Measurements from ENCODE around the gene CPSF3.

The CPSF3 gene

DNA sequence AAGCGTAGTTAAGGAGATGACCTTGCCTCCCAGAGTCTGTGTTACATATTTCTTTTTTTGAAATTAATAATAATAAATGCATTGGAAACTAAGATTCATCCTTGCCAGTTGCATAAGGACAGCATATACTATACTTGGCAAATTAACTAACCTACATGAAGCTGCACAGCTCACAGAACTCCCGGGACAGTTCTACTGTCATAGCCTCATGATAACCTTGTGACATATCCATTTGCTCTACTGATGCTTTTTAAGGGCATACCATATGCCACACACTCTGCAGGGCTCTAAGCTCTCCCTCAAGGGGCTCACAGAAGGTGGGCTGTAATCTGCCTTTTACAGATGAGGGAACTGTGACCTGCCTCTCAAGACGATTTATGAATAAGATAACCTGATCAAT is 3.9 kb upstream of the CPSF3 start:
- TF ChIP-seq, protein P1, sequence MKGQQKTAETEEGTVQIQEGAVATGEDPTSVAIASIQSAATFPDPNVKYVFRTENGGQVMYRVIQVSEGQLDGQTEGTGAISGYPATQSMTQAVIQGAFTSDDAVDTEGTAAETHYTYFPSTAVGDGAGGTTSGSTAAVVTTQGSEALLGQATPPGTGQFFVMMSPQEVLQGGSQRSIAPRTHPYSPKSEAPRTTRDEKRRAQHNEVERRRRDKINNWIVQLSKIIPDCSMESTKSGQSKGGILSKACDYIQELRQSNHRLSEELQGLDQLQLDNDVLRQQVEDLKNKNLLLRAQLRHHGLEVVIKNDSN (IDR thresholded peaks at IDR 0.05), result no peak
- TF ChIP-seq NFIC (IDR thresholded peaks at IDR 0.05) (no peak), CREB1 (IDR thresholded peaks at IDR 0.05; ENCODE audit: low read depth) (no peak)

DNA sequence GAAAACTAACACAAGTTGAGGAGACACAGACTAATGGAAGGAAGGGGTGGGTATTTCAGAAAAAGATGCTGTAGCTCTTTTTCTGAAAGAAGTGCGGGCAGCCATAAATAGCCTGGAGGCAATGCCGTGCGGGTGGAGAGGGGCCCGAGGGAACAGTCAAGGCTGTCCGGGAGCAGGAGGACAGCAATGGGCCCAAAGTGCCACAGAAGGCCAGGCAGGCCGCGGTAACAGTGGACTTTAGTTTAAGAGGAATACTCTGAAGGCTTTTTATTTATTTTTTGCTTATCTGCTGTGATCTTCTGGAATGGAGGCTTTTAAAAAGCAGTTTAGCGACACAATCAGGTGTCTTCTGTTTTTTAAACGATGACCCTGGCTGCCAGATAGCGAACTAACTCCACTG is 3.0 kb upstream of the CPSF3 start:
- TF ChIP-seq FOXM1 (IDR thresholded peaks at IDR 0.05; ENCODE audit: borderline replicate concordance, low read depth), result no peak
- TF ChIP-seq RAD21 (IDR thresholded peaks at IDR 0.05; ENCODE audit: low read depth), result no peak
- no peak for TF ChIP-seq YY1 (IDR thresholded peaks at IDR 0.05; ENCODE audit: low read depth)
- no peak for TF ChIP-seq TCF12 (IDR thresholded peaks at IDR 0.05; ENCODE audit: low read depth)
- TF ChIP-seq, protein P2, sequence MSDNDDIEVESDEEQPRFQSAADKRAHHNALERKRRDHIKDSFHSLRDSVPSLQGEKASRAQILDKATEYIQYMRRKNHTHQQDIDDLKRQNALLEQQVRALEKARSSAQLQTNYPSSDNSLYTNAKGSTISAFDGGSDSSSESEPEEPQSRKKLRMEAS (IDR thresholded peaks at IDR 0.05), result no peak
- TF ChIP-seq ZBTB7A (IDR thresholded peaks at IDR 0.05; ENCODE audit: low read depth), result no peak
- TF ChIP-seq, protein P3, sequence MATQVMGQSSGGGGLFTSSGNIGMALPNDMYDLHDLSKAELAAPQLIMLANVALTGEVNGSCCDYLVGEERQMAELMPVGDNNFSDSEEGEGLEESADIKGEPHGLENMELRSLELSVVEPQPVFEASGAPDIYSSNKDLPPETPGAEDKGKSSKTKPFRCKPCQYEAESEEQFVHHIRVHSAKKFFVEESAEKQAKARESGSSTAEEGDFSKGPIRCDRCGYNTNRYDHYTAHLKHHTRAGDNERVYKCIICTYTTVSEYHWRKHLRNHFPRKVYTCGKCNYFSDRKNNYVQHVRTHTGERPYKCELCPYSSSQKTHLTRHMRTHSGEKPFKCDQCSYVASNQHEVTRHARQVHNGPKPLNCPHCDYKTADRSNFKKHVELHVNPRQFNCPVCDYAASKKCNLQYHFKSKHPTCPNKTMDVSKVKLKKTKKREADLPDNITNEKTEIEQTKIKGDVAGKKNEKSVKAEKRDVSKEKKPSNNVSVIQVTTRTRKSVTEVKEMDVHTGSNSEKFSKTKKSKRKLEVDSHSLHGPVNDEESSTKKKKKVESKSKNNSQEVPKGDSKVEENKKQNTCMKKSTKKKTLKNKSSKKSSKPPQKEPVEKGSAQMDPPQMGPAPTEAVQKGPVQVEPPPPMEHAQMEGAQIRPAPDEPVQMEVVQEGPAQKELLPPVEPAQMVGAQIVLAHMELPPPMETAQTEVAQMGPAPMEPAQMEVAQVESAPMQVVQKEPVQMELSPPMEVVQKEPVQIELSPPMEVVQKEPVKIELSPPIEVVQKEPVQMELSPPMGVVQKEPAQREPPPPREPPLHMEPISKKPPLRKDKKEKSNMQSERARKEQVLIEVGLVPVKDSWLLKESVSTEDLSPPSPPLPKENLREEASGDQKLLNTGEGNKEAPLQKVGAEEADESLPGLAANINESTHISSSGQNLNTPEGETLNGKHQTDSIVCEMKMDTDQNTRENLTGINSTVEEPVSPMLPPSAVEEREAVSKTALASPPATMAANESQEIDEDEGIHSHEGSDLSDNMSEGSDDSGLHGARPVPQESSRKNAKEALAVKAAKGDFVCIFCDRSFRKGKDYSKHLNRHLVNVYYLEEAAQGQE (IDR thresholded peaks at IDR 0.05; ENCODE audit: low read depth), result no peak
- TF ChIP-seq EP300 (IDR thresholded peaks at IDR 0.05; ENCODE audit: borderline replicate concordance), result no peak
- TF ChIP-seq CEBPB (IDR thresholded peaks at IDR 0.05), result no peak
- no peak for TF ChIP-seq TEAD4 (IDR thresholded peaks at IDR 0.05)
- TF ChIP-seq NFIC (IDR thresholded peaks at IDR 0.05), result no peak
- TF ChIP-seq CREB1 (IDR thresholded peaks at IDR 0.05; ENCODE audit: low read depth), result no peak
- TF ChIP-seq EGR1 (IDR thresholded peaks at IDR 0.05), result no peak
- TF ChIP-seq, protein P1 (IDR thresholded peaks at IDR 0.05), result no peak
- no peak for TF ChIP-seq TAF1 (IDR thresholded peaks at IDR 0.05; ENCODE audit: low read depth)

DNA sequence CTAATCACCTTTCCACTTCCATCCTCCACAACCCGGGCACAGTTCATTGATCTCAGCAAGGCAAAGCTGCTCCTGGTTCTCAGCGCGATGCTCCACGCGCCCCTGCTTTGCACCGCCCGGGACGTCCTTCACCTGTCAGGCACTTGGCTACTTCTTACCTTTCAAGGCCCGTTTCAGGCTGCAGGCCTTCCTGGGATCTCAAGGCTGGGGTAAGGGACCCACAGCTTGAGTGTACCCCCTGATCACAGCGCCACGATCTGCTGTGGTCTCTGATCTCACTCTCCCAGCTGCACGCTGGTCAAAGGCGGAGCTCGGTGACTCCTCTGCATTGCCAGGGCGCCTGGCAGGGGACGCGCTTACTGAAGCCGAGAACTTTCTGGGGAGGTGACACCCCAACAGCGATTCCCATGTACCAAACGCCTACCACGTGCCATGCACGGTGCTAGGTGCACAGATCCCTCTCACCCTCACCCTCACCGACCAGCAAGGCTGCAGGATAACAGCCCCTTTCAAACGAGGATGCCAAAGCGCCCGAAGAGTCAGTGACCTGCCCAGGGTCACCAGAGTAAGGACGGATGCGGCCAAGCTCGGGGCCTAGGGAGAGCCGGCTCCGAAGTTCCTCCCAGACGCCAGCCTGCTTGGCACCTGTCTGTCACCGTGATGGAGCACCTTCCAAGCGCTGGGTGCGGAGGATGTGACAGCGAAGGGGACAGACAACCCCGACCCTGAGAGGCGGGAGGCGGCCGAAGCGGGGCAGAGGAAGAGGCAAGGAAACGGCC is 944 bp upstream of the CPSF3 start:
- TF ChIP-seq FOXM1 (IDR thresholded peaks at IDR 0.05; ENCODE audit: borderline replicate concordance, low read depth), result no peak
- no peak for TF ChIP-seq CREB1 (IDR thresholded peaks at IDR 0.05; ENCODE audit: low read depth)
- TF ChIP-seq YY1 (IDR thresholded peaks at IDR 0.05; ENCODE audit: low read depth), result no peak
- TF ChIP-seq TEAD4 (IDR thresholded peaks at IDR 0.05), result no peak
- TF ChIP-seq, protein P2 (IDR thresholded peaks at IDR 0.05), result peak; percentile 64; the same call in 1 of the 2 replicates

DNA sequence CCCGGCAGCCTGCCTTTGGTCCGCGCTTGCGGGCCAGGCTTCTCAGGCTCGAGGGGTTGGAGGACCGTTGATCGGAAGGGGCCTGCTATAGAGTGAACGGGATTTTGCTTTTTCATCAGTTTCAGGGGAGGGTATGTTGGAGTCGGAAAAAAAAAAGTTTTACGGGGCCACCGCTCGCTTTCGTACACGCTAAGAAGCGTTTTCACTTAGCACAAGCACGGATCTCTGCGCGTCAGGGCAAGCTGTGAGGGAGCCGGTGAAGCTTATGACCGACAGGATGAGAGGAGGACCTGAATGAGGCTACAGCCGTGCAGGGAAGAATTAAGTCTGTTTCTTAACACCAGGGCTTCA is 443 bp downstream of the CPSF3 start:
- TF ChIP-seq CREB1 (IDR thresholded peaks at IDR 0.05; ENCODE audit: low read depth) (no peak), TAF1 (IDR thresholded peaks at IDR 0.05; ENCODE audit: low read depth) (no peak), RAD21 (IDR thresholded peaks at IDR 0.05; ENCODE audit: low read depth) (no peak), CEBPB (IDR thresholded peaks at IDR 0.05) (no peak), TCF12 (IDR thresholded peaks at IDR 0.05; ENCODE audit: low read depth) (no peak), EP300 (IDR thresholded peaks at IDR 0.05; ENCODE audit: borderline replicate concordance) (no peak), TEAD4 (IDR thresholded peaks at IDR 0.05) (no peak)
- TF ChIP-seq, protein P1 (IDR thresholded peaks at IDR 0.05), result no peak

DNA sequence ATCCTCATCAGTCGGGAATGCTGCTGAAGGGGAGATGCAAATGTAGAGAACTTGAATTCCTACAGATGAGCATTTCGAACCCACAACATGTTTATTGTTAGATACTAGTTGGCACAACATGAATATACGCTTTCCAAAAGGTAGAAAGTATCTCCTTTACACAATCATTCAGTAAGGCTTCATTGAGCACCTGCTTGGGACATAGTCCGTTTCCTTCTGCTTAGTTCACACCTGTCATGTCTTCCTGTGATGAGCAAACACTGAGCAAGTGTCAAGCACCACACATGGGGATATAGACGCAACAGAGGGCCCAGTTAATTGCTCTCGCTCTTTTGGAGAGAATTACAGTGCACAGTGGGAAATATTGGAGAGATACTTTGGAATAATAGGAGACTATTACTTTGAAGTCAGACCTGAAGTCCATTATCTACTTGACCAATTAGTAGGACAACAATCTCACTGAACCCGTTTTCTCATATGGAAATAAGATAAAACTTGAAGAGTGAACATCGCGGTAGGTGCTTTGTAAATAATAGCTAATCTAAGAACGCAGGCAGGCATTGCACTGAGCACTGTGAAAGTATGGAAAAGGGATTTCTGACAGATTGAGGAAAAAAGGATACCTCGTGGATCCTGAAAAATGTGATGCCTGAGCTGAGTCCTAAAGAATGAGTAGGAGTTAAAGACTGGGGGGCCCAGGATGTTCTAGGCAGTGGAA is 1.2 kb downstream of the CPSF3 start:
- TF ChIP-seq, protein P2 (IDR thresholded peaks at IDR 0.05), result no peak
- TF ChIP-seq TEAD4 (IDR thresholded peaks at IDR 0.05), result no peak
- no peak for TF ChIP-seq TAF1 (IDR thresholded peaks at IDR 0.05; ENCODE audit: low read depth)
- TF ChIP-seq EP300 (IDR thresholded peaks at IDR 0.05; ENCODE audit: borderline replicate concordance), result no peak
- TF ChIP-seq EGR1 (IDR thresholded peaks at IDR 0.05), result no peak

DNA sequence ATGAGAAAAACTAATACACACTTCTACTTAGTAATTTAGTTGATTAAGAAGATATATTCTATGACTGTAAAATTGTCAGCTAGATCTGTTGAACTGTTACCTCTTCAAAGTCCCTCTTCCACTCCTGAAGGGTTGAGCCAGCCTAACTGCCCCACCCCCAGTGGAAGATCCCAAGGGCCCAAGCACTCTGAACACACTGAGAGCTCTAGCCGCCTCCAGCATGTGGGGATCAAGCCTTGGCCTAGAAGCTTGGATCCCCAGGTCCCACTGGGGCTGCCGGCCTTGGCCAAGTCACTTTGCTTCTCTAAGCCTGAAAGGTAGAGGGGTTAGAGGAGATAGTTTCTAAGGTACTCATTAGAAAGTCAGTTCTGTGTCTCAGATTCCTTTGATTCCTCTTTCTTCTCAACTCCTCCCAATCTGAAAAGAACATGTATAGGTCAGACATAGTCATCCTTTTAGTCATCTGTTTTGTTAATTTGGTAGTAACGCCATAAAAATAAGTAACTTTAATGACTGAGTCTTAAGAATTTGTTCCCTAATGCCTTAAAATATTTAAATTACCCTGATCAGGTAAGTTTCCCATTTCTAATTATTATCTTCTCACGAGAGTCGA is 5.6 kb downstream of the CPSF3 start:
- TF ChIP-seq FOXM1 (IDR thresholded peaks at IDR 0.05; ENCODE audit: borderline replicate concordance, low read depth), result no peak

Data from Ishikawa (cell line).